GM23338 (cell line): Measurements from ENCODE around the gene MBNL3. TPM values are rescaled to one million over a fixed set of nuclear protein-coding genes. Genes with fewer than 3 reads are reported as not detected.

Source experiments
- ATAC-seq: fragments of 200-7000 bp; cut with Tn5 transposase; 3 replicates; pipeline ENCODE4 v1.9.1; 2020
- DNase-seq: peaks from one replicate; pipeline ENCODE4 v3.0.0-alpha.2; 2015; ENCODE audit warnings: low spot score
- H2AFZ ChIP-seq: fragments of 200-600 bp; sonication (generic); 2 replicates; pipeline ENCODE4 v1.8.0; 2016; ENCODE audit warnings: antibody characterized with exemption, mild to moderate bottlenecking, moderate library complexity
- H3F3A ChIP-seq: fragments of 200-600 bp; sonication (generic); replicated peaks from 2 replicates; pipeline ENCODE4 v1.8.0; 2017; ENCODE audit warnings: antibody characterized with exemption, mixed run types, low read depth
- H3K27ac ChIP-seq: fragments of 200-600 bp; sonication (generic); 2 replicates; pipeline ENCODE4 v1.6.1; 2016; ENCODE audit warnings: low read depth
- H3K27me3 ChIP-seq: fragments of 200-600 bp; sonication (generic); 2 replicates; pipeline ENCODE4 v1.8.0; 2016; ENCODE audit warnings: mild to moderate bottlenecking, mixed run types, moderate library complexity; ENCODE audit not compliant: insufficient read depth
- H3K36me3 ChIP-seq: fragments of 200-600 bp; sonication (generic); 2 replicates; pipeline ENCODE4 v1.8.0; 2016; ENCODE audit warnings: mild to moderate bottlenecking; ENCODE audit not compliant: insufficient read depth
- H3K4me1 ChIP-seq: fragments of 200-600 bp; sonication (generic); 2 replicates; pipeline ENCODE4 v1.8.0; 2016; ENCODE audit warnings: mild to moderate bottlenecking, moderate library complexity; ENCODE audit not compliant: insufficient read depth
- H3K4me2 ChIP-seq: fragments of 200-600 bp; sonication (generic); 2 replicates; pipeline ENCODE4 v1.7.1; 2017; ENCODE audit warnings: mixed run types
- H3K4me3 ChIP-seq: fragments of 200-600 bp; sonication (generic); 2 replicates; pipeline ENCODE4 v1.6.1; 2016; ENCODE audit warnings: mixed run types
- H3K79me2 ChIP-seq: fragments of 200-600 bp; sonication (generic); replicated peaks from 2 replicates; pipeline ENCODE4 v1.8.0; 2017; ENCODE audit warnings: mild to moderate bottlenecking; ENCODE audit not compliant: insufficient read depth
- H3K9me2 ChIP-seq: fragments of 200-600 bp; sonication (generic); 2 replicates; pipeline ENCODE4 v1.8.0; 2017; ENCODE audit not compliant: insufficient read depth
- H4K20me1 ChIP-seq: fragments of 200-600 bp; sonication (generic); replicated peaks from 2 replicates; pipeline ENCODE4 v1.8.0; 2017; ENCODE audit warnings: mild to moderate bottlenecking; ENCODE audit not compliant: insufficient read depth
- H3K27ac Mint-ChIP-seq: 2 replicates; pipeline ENCODE4 v1.8.0; 2020; ENCODE audit warnings: inconsistent platforms, mild to moderate bottlenecking, moderate library complexity, mixed read lengths
- H3K27me3 Mint-ChIP-seq: 3 replicates; pipeline ENCODE4 v1.8.0; 2022; ENCODE audit warnings: low read depth, mild to moderate bottlenecking, moderate library complexity, mixed read lengths, inconsistent platforms; ENCODE audit not compliant: insufficient read depth, poor library complexity
- H3K36me3 Mint-ChIP-seq: 3 replicates; pipeline ENCODE4 v1.8.0; 2021; ENCODE audit warnings: low read depth, mild to moderate bottlenecking, inconsistent platforms, moderate library complexity, mixed read lengths
- H3K4me1 Mint-ChIP-seq: 3 replicates; pipeline ENCODE4 v1.8.0; 2020; ENCODE audit warnings: mild to moderate bottlenecking, inconsistent platforms, mixed read lengths
- H3K4me3 Mint-ChIP-seq: 3 replicates; pipeline ENCODE4 v1.8.0; 2021; ENCODE audit warnings: moderate library complexity, mild to moderate bottlenecking, inconsistent platforms, mixed read lengths
- H3K9me3 Mint-ChIP-seq: 3 replicates; pipeline ENCODE4 v1.8.0; 2020; ENCODE audit warnings: moderate library complexity, mild to moderate bottlenecking, inconsistent platforms, mixed read lengths
- CREB1 ChIP-seq: fragments of 250-450 bp; sonication (Bioruptor Pico); IDR thresholded peaks from 2 replicates; pipeline ENCODE4 v1.5.0; 2020; ENCODE audit warnings: low read depth, mild to moderate bottlenecking, moderate library complexity
- CTCF ChIP-seq, 2 experiments: fragments of 200-600 bp in 1 of 2; sonication (generic) in 1 of 2; conservative IDR thresholded peaks; 2 replicates each; pipeline versions ENCODE4 v1.5.1 to v1.6.1; 2016 to 2017; ENCODE audit warnings: antibody characterized with exemption in 2 of 2, low read depth in 2 of 2, mild to moderate bottlenecking in 2 of 2, moderate library complexity in 1 of 2
- EZH2phosphoT487 ChIP-seq: fragments of 200-600 bp; sonication (generic); IDR thresholded peaks from one replicate; pipeline ENCODE4 v1.8.1; 2018; ENCODE audit warnings: antibody characterized with exemption; ENCODE audit not compliant: unreplicated experiment
- JUNB ChIP-seq: IDR thresholded peaks from one replicate; pipeline ENCODE4 v1.6.1; 2016; ENCODE audit warnings: antibody characterized with exemption; ENCODE audit not compliant: unreplicated experiment
- NANOG ChIP-seq: IDR thresholded peaks from 2 replicates; pipeline ENCODE4 v1.6.1; 2016; ENCODE audit warnings: antibody characterized with exemption, borderline replicate concordance
- REST ChIP-seq: IDR thresholded peaks from one replicate; pipeline ENCODE4 v1.6.1; 2018; ENCODE audit warnings: antibody characterized with exemption; ENCODE audit not compliant: unreplicated experiment
- ZNF114 ChIP-seq: fragments of 250-450 bp; sonication (Bioruptor Pico); IDR thresholded peaks from 2 replicates; pipeline ENCODE4 v1.5.0; 2020; ENCODE audit warnings: mild to moderate bottlenecking, moderate library complexity
- ZNF462 ChIP-seq: fragments of 250-450 bp; sonication (Bioruptor Pico); IDR thresholded peaks from 2 replicates; pipeline ENCODE4 v1.5.0; 2020; ENCODE audit warnings: mild to moderate bottlenecking, moderate library complexity
- polyA plus RNA-seq: library from polyadenylated mRNA; unstranded; fragments of >200 nt; fragmentation: Nextera tagmentation; extraction: Ambion mirVana; gene quantifications from 2 replicates; pipeline ENCODE4 v1.2.1, GENCODE V29; 2016
- total RNA-seq: library from RNA; depleted of rRNA; stranded (reverse); fragments of >200 nt; shearing (Covaris generic); gene quantifications from 2 replicates; pipeline ENCODE4 v1.2.3, GENCODE V29; 2014

MBNL3 gene
- total and polyA plus RNA-seq, 2 experiments from 2014 or later = 2.3 to 2.4 TPM

GRCh38 chrX:132481449-132481848, 7.4 kb downstream of the MBNL3 start:
- peaks cover 71% of the 10 kb centered on the region for H3K4me1 Mint-ChIP-seq
- peaks cover 52% of the 10 kb centered on the region for H3K4me1 ChIP-seq
- H3K4me3 Mint-ChIP-seq = no peak overlapping the region
- H3K27me3 Mint-ChIP-seq = no peaks in the 10 kb centered on the region
- no peaks in the 10 kb centered on the region for H4K20me1 ChIP-seq
- H3K4me3 ChIP-seq = no peak overlapping the region
- H3K27ac Mint-ChIP-seq = no peak overlapping the region; the same call in 1 of the 2 replicates
- H3K27ac ChIP-seq = no peak overlapping the region
- TF ChIP-seq REST (no peak), CREB1 (CRISPR knock-in tag) (no peak), EZH2phosphoT487 (no peak), ZNF114 (CRISPR knock-in tag) (no peak), ZNF462 (CRISPR knock-in tag) (no peak), JUNB (no peak), NANOG (no peak), CTCF (conservative IDR thresholded peaks at IDR 0.05; ENCODE audit: low read depth in 2 of 2) (no peak)
- DNase-seq (no peak), ATAC-seq (no peak)
- no peaks in the 10 kb centered on the region for H3F3A ChIP-seq
- H3K4me2 ChIP-seq = peak overlapping the region; percentile 60; the same call in 1 of the 2 replicates
- no peaks in the 10 kb centered on the region for H3K79me2 ChIP-seq
- H3K9me3 Mint-ChIP-seq = no peaks in the 10 kb centered on the region
- H2AFZ ChIP-seq = no peak overlapping the region
- no peaks in the 10 kb centered on the region for H3K9me2 ChIP-seq
- H3K27me3 ChIP-seq = no peaks in the 10 kb centered on the region
- no peaks in the 10 kb centered on the region for H3K36me3 Mint-ChIP-seq
- no peaks in the 10 kb centered on the region for H3K36me3 ChIP-seq
